NCI-H446 treated with DMSO at 0.1 percent for 48 hours (cell line): ENCODE data around the gene TET1.
"Not testable (repeated sequence)": the region's sequence is repeated elsewhere in the genome, so short reads cannot be mapped to it uniquely, and the experiment has no call there.

Source experiments
- DNase-seq: peaks from one replicate; lab custom pipeline; 2025; lab: John Stamatoyannopoulos, UW

Gene TET1

DNA sequence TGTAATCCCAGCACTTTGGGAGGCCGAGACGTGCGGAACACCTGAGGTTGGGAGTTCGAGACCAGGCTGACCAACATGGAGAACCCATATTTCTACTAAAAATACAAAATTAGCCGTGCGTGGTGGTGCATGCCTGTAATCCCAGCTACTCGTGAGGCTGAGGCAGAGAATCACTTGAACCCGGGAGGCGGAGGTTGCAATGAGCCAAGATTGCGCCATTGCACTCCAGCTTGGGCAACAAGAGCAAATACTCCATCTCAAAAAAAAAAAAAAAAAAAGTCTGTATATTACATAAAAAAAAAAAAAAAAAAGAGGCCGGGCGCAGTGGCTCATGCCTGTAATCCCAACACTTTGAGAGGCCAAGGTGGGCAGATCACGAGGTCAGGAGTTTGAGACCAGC, 152.9 kb downstream of the TET1 start:
- DNase-seq: not testable (repeated sequence)

GRCh38 chr10:68717435-68717834, 157.3 kb downstream of the TET1 start:
- DNase-seq: no peak

- peak; percentile 93 for DNase-seq
These were observed 160.9 kb downstream of the TET1 start, which contains the start of gene CCAR1 for GRCh38 chr10:68720793-68721672. Gene CCAR1 (plus strand): TSS chr10:68721239. CDS start chr10:68722505, 1,266 bp downstream.

DNA sequence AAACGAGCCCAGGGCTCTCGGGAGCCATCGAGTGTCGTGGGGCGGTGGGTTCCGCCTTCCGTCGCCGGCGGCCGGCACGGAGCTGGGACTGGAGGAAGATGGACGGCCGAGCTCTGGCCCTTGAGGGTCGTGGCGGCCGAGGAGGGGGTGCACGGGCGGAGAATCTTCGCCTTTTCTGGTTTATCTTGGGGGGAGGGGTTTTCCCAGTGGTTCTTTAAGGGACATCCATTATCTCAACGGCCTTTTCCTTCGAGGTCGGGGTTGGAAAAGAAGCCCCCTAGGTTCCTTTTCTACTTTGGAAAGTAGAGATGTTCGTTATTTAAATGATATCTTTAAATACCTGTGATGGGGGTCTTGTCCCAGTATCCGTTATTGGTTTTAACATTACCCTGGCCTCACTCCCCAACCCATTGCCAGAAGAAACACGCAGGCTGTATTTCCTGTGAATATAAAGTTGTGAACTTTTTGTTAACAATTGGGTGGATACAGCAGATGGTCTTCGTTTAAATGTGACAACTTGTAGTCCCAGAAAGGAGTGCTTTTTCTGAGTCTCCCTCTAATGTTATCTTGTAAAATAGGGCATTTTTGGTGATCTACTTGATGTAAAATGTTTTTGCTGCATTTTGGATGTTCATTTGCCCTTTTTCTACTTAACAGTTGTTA, 161.7 kb downstream of the TET1 start:
- no peak for DNase-seq

- no peak for DNase-seq
These were observed 164.9 kb downstream of the TET1 start for GRCh38 chr10:68725016-68725415.

- DNase-seq: no peak
These were observed 167.0 kb downstream of the TET1 start for GRCh38 chr10:68727146-68727545.

GRCh38 chr10:68732651-68733050, 172.5 kb downstream of the TET1 start:
- DNase-seq: no peak

DNA sequence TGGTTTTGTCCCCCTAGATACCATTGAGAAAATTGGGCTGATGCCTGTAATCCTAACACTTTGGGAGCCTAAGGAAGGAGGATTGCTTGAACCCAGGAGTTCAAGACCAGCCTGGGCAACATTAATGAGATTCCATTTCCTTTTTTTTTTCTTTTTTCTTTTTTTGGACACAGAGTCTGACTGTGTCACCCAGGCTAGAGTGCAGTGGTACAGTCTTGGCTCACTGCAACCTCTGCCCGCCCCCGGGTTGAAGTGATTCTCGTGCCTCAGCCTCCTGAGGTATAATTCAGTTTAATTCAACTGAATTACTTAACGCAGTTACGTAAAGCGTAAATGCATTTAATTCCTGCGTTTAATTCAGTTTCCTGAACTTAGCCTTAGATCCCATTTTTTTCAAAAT, 174.2 kb downstream of the TET1 start:
- no peak for DNase-seq

- DNase-seq: no peak
These were observed 175.0 kb downstream of the TET1 start for GRCh38 chr10:68735119-68735518.

DNA sequence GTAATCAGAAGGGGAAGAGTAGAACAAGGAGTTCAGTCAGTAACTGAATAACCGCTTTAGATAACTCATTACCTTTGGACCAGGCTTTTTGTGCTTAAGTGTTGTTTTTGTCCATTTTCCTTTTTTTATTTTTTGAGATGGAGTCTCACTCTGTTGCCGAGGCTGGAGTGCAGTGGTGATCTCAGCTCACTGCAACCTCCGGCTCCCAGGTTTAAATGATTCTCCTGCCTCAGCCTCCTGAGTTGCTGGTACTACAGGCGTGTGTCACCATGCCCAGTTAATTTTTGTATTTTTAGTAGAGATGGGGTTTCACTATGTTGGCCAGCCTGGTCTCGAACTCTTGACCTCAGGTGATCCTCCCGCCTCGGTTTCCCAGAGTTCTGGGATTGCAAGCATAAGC, 175.6 kb downstream of the TET1 start:
- not testable (repeated sequence) for DNase-seq

DNA sequence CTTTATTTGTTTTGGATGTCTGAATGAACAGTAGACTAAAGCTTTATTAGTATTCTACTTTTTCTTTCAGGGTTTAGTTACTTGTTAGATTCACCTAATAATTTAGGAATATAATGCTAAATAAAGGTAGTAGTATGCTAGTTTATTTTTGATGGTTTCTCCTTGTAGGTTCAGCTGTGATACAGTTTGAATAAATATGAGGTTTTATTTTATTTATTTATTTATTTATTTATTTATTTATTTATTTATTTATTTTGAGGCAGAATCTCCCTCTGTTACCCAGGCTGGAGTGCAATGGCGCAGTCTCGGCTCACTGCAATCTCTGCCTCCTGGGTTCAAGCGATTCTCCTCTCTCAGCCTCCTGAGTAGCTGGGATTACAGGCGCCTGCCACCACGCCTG, 180.5 kb downstream of the TET1 start:
- DNase-seq: not testable (repeated sequence)

- DNase-seq: no peak
These were observed 182.3 kb downstream of the TET1 start for GRCh38 chr10:68742397-68742796.
